HCT116 (cell line): Measurements from ENCODE around the gene CHRM3. TPM values are rescaled to one million over a fixed set of nuclear protein-coding genes. Genes with fewer than 3 reads are reported as not detected.

Experiments used
- ATAC-seq: fragments of 200-7000 bp; cut with Tn5 transposase; 2 replicates; pipeline ENCODE4 v1.9.1; 2020; ENCODE audit warnings: mild to moderate bottlenecking, moderate library complexity
- BruUV-seq: library from RNA; stranded (reverse); fragments of 400-500 nt; replicated peaks from 2 replicates; lab custom pipeline; 2021; lab: Mats Ljungman, UMichigan
- CTCF ChIA-PET: fragments of 300-600 bp; sonication (Branson Sonifier 250); formaldehyde crosslinking; loops from one replicate; lab custom pipeline; 2021; ENCODE audit warnings: antibody characterized with exemption; lab: Charles Lee
- POLR2A ChIA-PET: fragments of 300-600, 350-600 bp; sonication (Branson Sonifier 250); formaldehyde crosslinking; loops from one replicate; lab custom pipeline; 2021; ENCODE audit warnings: antibody characterized with exemption; lab: Charles Lee
- RAD21 ChIA-PET, 2 experiments: fragments of 300-600 bp; sonication (Branson Sonifier 250); formaldehyde crosslinking; loops; one replicate each; lab custom pipeline; 2023; ENCODE audit warnings: low total read pairs in 2 of 2; ENCODE audit not compliant: uncharacterized antibody in 2 of 2, unreplicated experiment in 2 of 2, low non-redundant PET in 1 of 2; lab: Charles Lee
- DNase-seq: peaks from one replicate; pipeline ENCODE4 v3.0.0-alpha.2; 2010; ENCODE audit warnings: low read depth, low spot score
- H2AFZ ChIP-seq: fragments of 200-600 bp; shearing (Covaris generic), sonication (generic); 2 replicates; pipeline ENCODE4 v1.6.1; 2017; ENCODE audit warnings: low read depth, mixed run types, mixed read lengths, antibody characterized with exemption, low read length; ENCODE audit not compliant: poor library complexity, severe bottlenecking
- H3K27ac ChIP-seq: 2 replicates; pipeline ENCODE4 v1.5.1; 2012; ENCODE audit warnings: low read depth, low read length
- H3K27me3 ChIP-seq: fragments of 200-600 bp; sonication (generic); 2 replicates; pipeline ENCODE4 v1.6.1; 2016; ENCODE audit warnings: mixed run types, low read length, mixed read lengths; ENCODE audit not compliant: insufficient read depth
- H3K36me3 ChIP-seq, 2 experiments: fragments of 200-500 bp in 1 of 2; fragments of 200-600 bp in 1 of 2; sonication (Bioruptor generic) in 1 of 2; sonication (generic) in 1 of 2; 2 replicates each; pipeline versions ENCODE4 v1.5.1 to v1.6.1; 2014 to 2016; ENCODE audit warnings: low read length in 2 of 2, inconsistent platforms in 1 of 2, mixed read lengths in 1 of 2, mixed run types in 1 of 2; ENCODE audit not compliant: insufficient read depth in 2 of 2, control insufficient read depth in 1 of 2
- H3K4me1 ChIP-seq, 2 experiments: fragments of 200-600 bp in 1 of 2; sonication (generic) in 1 of 2; 2 replicates each; pipeline versions ENCODE4 v1.5.1 to v1.6.1; 2012 to 2017; ENCODE audit warnings: low read length in 2 of 2, inconsistent platforms in 1 of 2, mild to moderate bottlenecking in 1 of 2, mixed read lengths in 1 of 2, mixed run types in 1 of 2, moderate library complexity in 1 of 2; ENCODE audit not compliant: insufficient read depth in 2 of 2, control insufficient read depth in 1 of 2
- H3K4me2 ChIP-seq: fragments of 200-600 bp; sonication (generic); 2 replicates; pipeline ENCODE4 v1.6.1; 2017; ENCODE audit warnings: mixed run types, low read length, mixed read lengths
- H3K4me3 ChIP-seq, 2 experiments: fragments of 200-600 bp in 1 of 2; sonication (generic) in 1 of 2; replicated peaks in 1 of 2; 2 replicates each; pipeline ENCODE4 v1.5.1; 2011 to 2016; ENCODE audit warnings: low read length in 2 of 2, control low read depth in 1 of 2, low read depth in 1 of 2, mild to moderate bottlenecking in 1 of 2, mixed read lengths in 1 of 2, mixed run types in 1 of 2
- H3K79me2 ChIP-seq: fragments of 200-600 bp; sonication (generic); 2 replicates; pipeline ENCODE4 v1.6.1; 2017; ENCODE audit warnings: mild to moderate bottlenecking, mixed run types, low read length, moderate library complexity, mixed read lengths; ENCODE audit not compliant: insufficient read depth
- H3K9ac ChIP-seq: fragments of 200-600 bp; sonication (generic); 2 replicates; pipeline ENCODE4 v1.6.1; 2016; ENCODE audit warnings: low read length, mixed read lengths
- H3K9me2 ChIP-seq: fragments of 200-600 bp; sonication (generic), shearing (Covaris generic); 2 replicates; pipeline ENCODE4 v1.6.1; 2017; ENCODE audit warnings: mixed run types, mild to moderate bottlenecking, moderate library complexity; ENCODE audit not compliant: insufficient read depth
- H3K9me3 ChIP-seq, 2 experiments: fragments of 200-500 bp in 1 of 2; fragments of 200-600 bp in 1 of 2; sonication (Bioruptor generic) in 1 of 2; sonication (generic) in 1 of 2; 2 replicates each; pipeline ENCODE4 v1.6.1; 2014 to 2017; ENCODE audit warnings: low read length in 2 of 2, mixed read lengths in 2 of 2, inconsistent platforms in 1 of 2, low read depth in 1 of 2, mild to moderate bottlenecking in 1 of 2, mixed run types in 1 of 2, moderate library complexity in 1 of 2; ENCODE audit not compliant: control insufficient read depth in 1 of 2, insufficient read depth in 1 of 2
- H4K20me1 ChIP-seq: fragments of 200-600 bp; sonication (generic), shearing (Covaris generic); 2 replicates; pipeline ENCODE4 v1.6.1; 2017; ENCODE audit warnings: mixed run types, mild to moderate bottlenecking, moderate library complexity; ENCODE audit not compliant: insufficient read depth
- CEBPB ChIP-seq: IDR thresholded peaks from 2 replicates; pipeline ENCODE4 v1.6.1; 2012; ENCODE audit warnings: low read depth
- CTCF ChIP-seq, 3 experiments: fragments of 200-600 bp in 1 of 3; sonication (generic) in 1 of 3; IDR thresholded peaks in 2 of 3; conservative IDR thresholded peaks in 1 of 3; 2 replicates each; pipeline ENCODE4 v1.5.1; 2012 to 2017; ENCODE audit warnings: low read depth in 2 of 3, low read length in 2 of 3, antibody characterized with exemption in 1 of 3, borderline replicate concordance in 1 of 3, control low read depth in 1 of 3, mild to moderate bottlenecking in 1 of 3, mixed read lengths in 1 of 3, mixed run types in 1 of 3, moderate library complexity in 1 of 3; ENCODE audit not compliant: insufficient read depth in 1 of 3
- ELF1 ChIP-seq: IDR thresholded peaks from 2 replicates; pipeline ENCODE4 v1.6.1; 2012; ENCODE audit warnings: low read depth, borderline replicate concordance
- EZH2 ChIP-seq: fragments of 200-600 bp; sonication (generic); IDR thresholded peaks from 2 replicates; pipeline ENCODE4 v1.6.1; 2017; ENCODE audit warnings: antibody characterized with exemption, mixed run types
- EZH2phosphoT487 ChIP-seq: fragments of 200-600 bp; IDR thresholded peaks from 2 replicates; pipeline ENCODE4 v1.6.1; 2018; ENCODE audit warnings: antibody characterized with exemption, borderline replicate concordance
- MAX ChIP-seq: IDR thresholded peaks from 2 replicates; pipeline ENCODE4 v1.6.1; 2012
- POLR2A ChIP-seq: IDR thresholded peaks from 2 replicates; pipeline ENCODE4 v1.7.0; 2011; ENCODE audit warnings: borderline replicate concordance; ENCODE audit not compliant: insufficient read depth, insufficient read length; ENCODE audit errors: extremely low read depth
- POLR2AphosphoS5 ChIP-seq: IDR thresholded peaks from 2 replicates; pipeline ENCODE4 v1.6.1; 2011; ENCODE audit warnings: mild to moderate bottlenecking, low read depth, low read length, moderate library complexity
- RAD21 ChIP-seq: IDR thresholded peaks from 2 replicates; pipeline ENCODE4 v1.6.1; 2012; ENCODE audit warnings: low read depth, mild to moderate bottlenecking
- TCF7L2 ChIP-seq: IDR thresholded peaks from 2 replicates; pipeline ENCODE4 v1.7.0; 2011; ENCODE audit warnings: borderline replicate concordance, inconsistent platforms; ENCODE audit not compliant: insufficient read depth, insufficient read length; ENCODE audit errors: extremely low read depth
- ZBTB33 ChIP-seq: IDR thresholded peaks from 2 replicates; pipeline ENCODE4 v1.6.1; 2011; ENCODE audit warnings: mild to moderate bottlenecking, low read length, moderate library complexity; ENCODE audit not compliant: insufficient replicate concordance; ENCODE audit errors: extremely low read depth
- ZFX ChIP-seq: fragments of 450-650 bp; IDR thresholded peaks from 2 replicates; pipeline ENCODE4 v1.6.1; 2017
- ZNF274 ChIP-seq: fragments of 200-500 bp; sonication (Bioruptor generic); IDR thresholded peaks from 2 replicates; pipeline ENCODE4 v1.6.1; 2014; ENCODE audit warnings: mild to moderate bottlenecking, low read depth, low read length, inconsistent platforms
- intact Hi-C: fragments of 100-400 bp; cut with micrococcal nuclease; formaldehyde crosslinking; loops from 2 replicates; pipeline ENCODE4 v1.10.0; 2022
- total RNA-seq: library from RNA; stranded (reverse); gene quantifications from one replicate; pipeline ENCODE4 v1.2.1, GENCODE V29; 2021; ENCODE audit not compliant: unreplicated experiment

Gene CHRM3
- total RNA-seq, 1 experiment from 2014 or later, result 0.15 TPM

- Histone ChIP-seq H2AFZ (no peak overlapping the region), H3K9ac (no peak overlapping the region), H3K9me3 (peaks cover 4 to 36% of the 10 kb centered on the region in 2 experiments; a peak in 2 of 4 replicates), H3K9me2 (no peaks in the 10 kb centered on the region), H3K4me1 (no peaks in the 10 kb centered on the region), H3K27ac (no peak overlapping the region), H3K4me3 (no peak overlapping the region), H3K4me2 (no peak overlapping the region), H3K36me3 (no peaks in the 10 kb centered on the region), H3K79me2 (no peaks in the 10 kb centered on the region), H3K27me3 (no peaks in the 10 kb centered on the region), H4K20me1 (no peaks in the 10 kb centered on the region)
- POLR2A ChIA-PET, result no interaction called here
- TF ChIP-seq ZBTB33 (no peak), ZNF274 (no peak)
- no peak for ATAC-seq
- RAD21 ChIA-PET, result no interaction called here
- DNase-seq, result no peak
- BruUV-seq, result no TSS peak
- intact Hi-C loops, result no loop called here
- CTCF ChIA-PET, result no interaction called here
Observed at GRCh38 chr1:239426821-239427475, 40.6 kb downstream of the CHRM3 start.

- RAD21 ChIA-PET, result no interaction called here
- Histone ChIP-seq H3K27me3 (no peaks in the 10 kb centered on the region), H3K4me1 (no peaks in the 10 kb centered on the region), H3K9me3 (peaks cover 4 to 36% of the 10 kb centered on the region in 2 experiments; a peak in 2 of 4 replicates), H3K9me2 (no peaks in the 10 kb centered on the region), H3K36me3 (no peaks in the 10 kb centered on the region), H3K4me2 (no peak overlapping the region), H3K4me3 (no peak overlapping the region), H3K9ac (no peak overlapping the region), H2AFZ (no peak overlapping the region), H3K79me2 (no peaks in the 10 kb centered on the region), H3K27ac (no peak overlapping the region), H4K20me1 (no peaks in the 10 kb centered on the region)
- DNase-seq, result no peak
- CTCF ChIA-PET, result no interaction called here
- ATAC-seq, result no peak
- POLR2A ChIA-PET, result no interaction called here
- intact Hi-C loops, result no loop called here
- no TSS peak for BruUV-seq
- TF ChIP-seq EZH2phosphoT487, result no peak
- no peak for TF ChIP-seq ZFX
- TF ChIP-seq POLR2A, result no peak
- no peak for TF ChIP-seq EZH2
- TF ChIP-seq CTCF (IDR thresholded peaks at IDR 0.05 in 2 of 3, conservative IDR thresholded peaks at IDR 0.05 in 1 of 3; ENCODE audit: borderline replicate concordance in 1 of 3, insufficient read depth in 1 of 3, low read depth in 2 of 3, low read length in 2 of 3), result no peak
- no peak for TF ChIP-seq ELF1
- TF ChIP-seq RAD21, result no peak
- no peak for TF ChIP-seq TCF7L2
- TF ChIP-seq ZBTB33, result no peak
- TF ChIP-seq CEBPB, result no peak
- TF ChIP-seq POLR2AphosphoS5, result no peak
- no peak for TF ChIP-seq MAX
Observed at GRCh38 chr1:239427712-239428111, 41.3 kb downstream of the CHRM3 start.
